Astrocyte (in vitro differentiated cells and primary cell): ENCODE data around the gene DAAM2. TPM values are rescaled to one million over a fixed set of nuclear protein-coding genes. Genes with fewer than 3 reads are reported as not detected.

Experiments
- DNase-seq: peaks from one replicate; pipeline ENCODE4 v3.0.0-alpha.2; 2010; ENCODE audit warnings: low read depth
- FAIRE-seq: peaks from 2 replicates; lab custom pipeline; 2011; peaks lifted over from hg19 to GRCh38; lab: Jason Lieb, UNC
- H2AFZ ChIP-seq: 2 replicates; pipeline ENCODE4 v1.6.0; 2012; ENCODE audit warnings: low read depth, low read length, inconsistent platforms
- H3K27ac ChIP-seq: 2 replicates; pipeline ENCODE4 v1.5.1; 2011; ENCODE audit warnings: low read depth, low read length, inconsistent platforms
- H3K27me3 ChIP-seq: 2 replicates; pipeline ENCODE4 v1.6.0; 2011; ENCODE audit warnings: low read length, inconsistent platforms; ENCODE audit not compliant: insufficient read depth
- H3K36me3 ChIP-seq: 2 replicates; pipeline ENCODE4 v1.5.1; 2011; ENCODE audit warnings: low read length, inconsistent platforms; ENCODE audit not compliant: insufficient read depth
- H3K4me1 ChIP-seq: 2 replicates; pipeline ENCODE4 v1.5.1; 2011; ENCODE audit warnings: low read length, inconsistent platforms; ENCODE audit not compliant: insufficient read depth
- H3K4me2 ChIP-seq: 2 replicates; pipeline ENCODE4 v1.6.0; 2012; ENCODE audit warnings: low read length, inconsistent platforms
- H3K4me3 ChIP-seq: 2 replicates; pipeline ENCODE4 v1.5.1; 2011; ENCODE audit warnings: low read depth, mild to moderate bottlenecking, low read length, inconsistent platforms; ENCODE audit not compliant: insufficient read depth
- H3K79me2 ChIP-seq: 2 replicates; pipeline ENCODE4 v1.6.0; 2012; ENCODE audit warnings: mild to moderate bottlenecking, low read length, inconsistent platforms; ENCODE audit not compliant: insufficient read depth
- H3K9ac ChIP-seq: 2 replicates; pipeline ENCODE4 v1.6.0; 2012; ENCODE audit warnings: mild to moderate bottlenecking, low read length, inconsistent platforms
- H3K9me3 ChIP-seq: 2 replicates; pipeline ENCODE4 v1.5.1; 2012; ENCODE audit warnings: low read depth, mild to moderate bottlenecking, low read length, inconsistent platforms; ENCODE audit not compliant: insufficient read depth
- H4K20me1 ChIP-seq: 2 replicates; pipeline ENCODE4 v1.6.0; 2012; ENCODE audit warnings: low read length, inconsistent platforms; ENCODE audit not compliant: insufficient read depth
- H3K27ac Mint-ChIP-seq: one replicate; pipeline ENCODE4 v1.8.0; 2021; ENCODE audit warnings: mild to moderate bottlenecking, mixed read lengths; ENCODE audit not compliant: unreplicated experiment
- H3K27me3 Mint-ChIP-seq: one replicate; pipeline ENCODE4 v1.8.0; 2021; ENCODE audit warnings: low read depth, mixed read lengths; ENCODE audit not compliant: unreplicated experiment
- H3K36me3 Mint-ChIP-seq: one replicate; pipeline ENCODE4 v1.8.0; 2021; ENCODE audit warnings: low read depth, mixed read lengths; ENCODE audit not compliant: unreplicated experiment
- H3K4me1 Mint-ChIP-seq: one replicate; pipeline ENCODE4 v1.8.0; 2021; ENCODE audit warnings: low read depth, mixed read lengths; ENCODE audit not compliant: unreplicated experiment
- H3K4me3 Mint-ChIP-seq: one replicate; pipeline ENCODE4 v1.8.0; 2021; ENCODE audit warnings: mild to moderate bottlenecking, moderate library complexity, mixed read lengths; ENCODE audit not compliant: unreplicated experiment
- H3K9me3 Mint-ChIP-seq: one replicate; pipeline ENCODE4 v1.8.0; 2021; ENCODE audit warnings: mild to moderate bottlenecking, mixed read lengths; ENCODE audit not compliant: unreplicated experiment
- CTCF ChIP-seq: IDR thresholded peaks from 2 replicates; pipeline ENCODE4 v1.5.1; 2011; ENCODE audit warnings: low read depth, mild to moderate bottlenecking, inconsistent platforms, low read length, moderate library complexity; ENCODE audit not compliant: insufficient read depth
- EZH2 ChIP-seq: IDR thresholded peaks from 2 replicates; pipeline ENCODE4 v1.6.1; 2012; ENCODE audit warnings: mild to moderate bottlenecking, low read length, inconsistent platforms; ENCODE audit not compliant: insufficient read depth
- total RNA-seq: library from RNA; stranded (reverse); gene quantifications from 2 replicates; pipeline ENCODE4 v1.2.1, GENCODE V29; 2021

DAAM2 gene
- total RNA-seq, 1 donor from 2014 or later = 38.4 TPM

DNA sequence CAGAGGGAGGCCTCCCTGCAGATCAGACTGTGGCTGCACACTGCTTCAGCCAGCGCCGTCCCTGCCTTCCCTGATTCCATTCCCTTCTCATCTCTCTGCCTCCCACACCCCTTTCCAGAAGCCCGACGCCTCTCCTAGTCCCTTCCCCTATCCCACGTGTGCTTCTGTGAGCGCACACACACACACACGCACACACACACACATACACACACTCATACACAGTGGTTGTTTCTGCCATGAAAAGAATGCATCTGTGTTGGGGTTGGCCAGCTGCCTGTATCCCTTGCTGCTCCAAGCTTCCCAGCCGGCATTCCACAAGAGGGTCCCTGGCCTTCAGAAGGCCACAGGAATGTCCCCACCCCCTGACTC, 90.3 kb downstream of the DAAM2 start:
- Histone ChIP-seq H3K9me3 (no peaks in the 10 kb centered on the region), H3K27me3 (no peaks in the 10 kb centered on the region), H3K9ac (peak overlapping the region; percentile 84), H3K79me2 (no peaks in the 10 kb centered on the region), H2AFZ (peak overlapping the region; percentile 70), H3K27ac (peak overlapping the region; percentile 94), H3K4me1 (peaks cover 64% of the 10 kb centered on the region), H4K20me1 (no peaks in the 10 kb centered on the region), H3K4me2 (peak overlapping the region; percentile 84), H3K36me3 (no peaks in the 10 kb centered on the region), H3K4me3 (peak overlapping the region; percentile 9)
- DNase-seq (peak; percentile 100), FAIRE-seq (peak; percentile 98)
- Mint-ChIP-seq H3K27me3 (no peaks in the 10 kb centered on the region), H3K4me3 (peak overlapping the region; percentile 64), H3K36me3 (peaks cover 13% of the 10 kb centered on the region), H3K9me3 (peaks cover 4% of the 10 kb centered on the region), H3K4me1 (peaks cover 58% of the 10 kb centered on the region), H3K27ac (peak overlapping the region; percentile 100)
- TF ChIP-seq CTCF = no peak
- TF ChIP-seq EZH2 = no peak

GRCh38 chr6:39884696-39885095, 92.5 kb downstream of the DAAM2 start:
- DNase-seq (peak; percentile 89), FAIRE-seq (peak; percentile 13)
- Histone ChIP-seq H3K9ac (peak overlapping the region; percentile 57), H3K27me3 (no peaks in the 10 kb centered on the region), H2AFZ (no peak overlapping the region), H3K4me1 (peaks cover 76% of the 10 kb centered on the region), H3K27ac (peak overlapping the region; percentile 82), H3K36me3 (no peaks in the 10 kb centered on the region), H3K4me2 (peak overlapping the region; percentile 31), H3K4me3 (no peak overlapping the region), H3K9me3 (no peaks in the 10 kb centered on the region), H3K79me2 (no peaks in the 10 kb centered on the region), H4K20me1 (no peaks in the 10 kb centered on the region)
- Mint-ChIP-seq H3K27ac (peak overlapping the region; percentile 72), H3K4me3 (no peak overlapping the region), H3K36me3 (peaks cover 16% of the 10 kb centered on the region), H3K4me1 (peaks cover 74% of the 10 kb centered on the region), H3K27me3 (no peaks in the 10 kb centered on the region), H3K9me3 (peaks cover 4% of the 10 kb centered on the region)
- TF ChIP-seq EZH2 = no peak
- TF ChIP-seq CTCF = no peak

- FAIRE-seq (no peak), DNase-seq (no peak)
- peaks cover 74% of the 10 kb centered on the region for H3K4me1 ChIP-seq
These were observed 93.5 kb downstream of the DAAM2 start for GRCh38 chr6:39885691-39886090.

More at GRCh38 chr6:39885691-39886090, 93.5 kb downstream of the DAAM2 start:
- TF ChIP-seq EZH2 = no peak
- Histone ChIP-seq H3K9me3 (no peaks in the 10 kb centered on the region), H4K20me1 (no peaks in the 10 kb centered on the region), H3K9ac (peak overlapping the region; percentile 57), H2AFZ (no peak overlapping the region), H3K27ac (peak overlapping the region; percentile 82), H3K27me3 (no peaks in the 10 kb centered on the region), H3K4me3 (no peak overlapping the region), H3K36me3 (no peaks in the 10 kb centered on the region), H3K79me2 (no peaks in the 10 kb centered on the region), H3K4me2 (no peak overlapping the region)
- H3K9me3 Mint-ChIP-seq = peaks cover 4% of the 10 kb centered on the region
- H3K27me3 Mint-ChIP-seq = no peaks in the 10 kb centered on the region
- H3K4me3 Mint-ChIP-seq = peak overlapping the region; percentile 57
- H3K27ac Mint-ChIP-seq = peak overlapping the region; percentile 58
- H3K4me1 Mint-ChIP-seq = peaks cover 77% of the 10 kb centered on the region
- peaks cover 19% of the 10 kb centered on the region for H3K36me3 Mint-ChIP-seq
